Skin epidermis (tissue), 12 donors: ENCODE results near the gene ABHD17A.

Experiments
- H3K27ac ChIP-seq, 21 experiments: fragments of 200-600 bp; sonication (generic) in 11 of 21; one replicate each; pipeline ENCODE4 v1.5.0; 2020; ENCODE audit warnings: mild to moderate bottlenecking in 3 of 21, inconsistent platforms in 2 of 21, moderate library complexity in 2 of 21
- H3K4me3 ChIP-seq, 7 experiments: fragments of 200-600 bp; sonication (generic) in 2 of 7; one replicate each; pipeline ENCODE4 v1.5.0; 2020; ENCODE audit warnings: inconsistent platforms in 2 of 7, mild to moderate bottlenecking in 2 of 7, moderate library complexity in 1 of 7

ABHD17A gene

DNA sequence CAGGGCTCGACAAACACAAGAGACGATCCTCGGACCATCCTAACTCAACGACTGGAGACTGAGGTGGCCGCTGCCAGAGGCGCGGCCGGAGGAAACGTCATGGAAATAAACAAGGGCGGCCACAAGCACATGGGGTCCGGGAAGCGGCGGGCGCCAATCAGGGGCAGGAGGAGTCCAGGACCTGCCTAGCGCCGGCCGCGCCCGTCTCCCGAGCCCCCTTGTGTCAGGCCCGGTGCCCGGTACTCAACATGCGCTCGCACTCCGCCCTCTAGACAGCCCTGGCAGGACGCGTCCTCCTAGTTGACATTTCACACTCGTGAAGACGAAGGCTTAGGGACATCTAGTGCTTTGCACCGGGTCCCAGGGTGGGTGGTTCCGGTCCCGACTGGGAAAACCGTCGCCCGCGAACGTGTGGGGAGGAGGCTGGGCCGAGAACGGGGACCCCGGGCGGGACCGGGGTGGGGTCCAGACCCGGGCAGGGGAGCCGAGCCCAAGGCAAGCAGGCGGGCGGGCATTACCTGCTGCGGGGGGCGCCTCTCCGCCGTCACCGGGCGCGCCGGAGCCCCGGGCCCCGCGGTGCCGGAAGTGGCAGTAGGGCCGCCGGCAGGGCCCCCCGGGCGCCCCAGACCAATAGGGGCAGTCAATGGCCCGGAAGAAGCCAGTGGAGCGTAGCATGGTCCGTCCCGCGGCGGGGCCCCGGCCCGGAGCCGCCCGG, 37.5 kb downstream of the ABHD17A start:
- Histone ChIP-seq H3K4me3 (peak overlapping the region; percentile 81 to 100 (median 99)), H3K27ac (peak overlapping the region; percentile 96 to 100 (median 100))

DNA sequence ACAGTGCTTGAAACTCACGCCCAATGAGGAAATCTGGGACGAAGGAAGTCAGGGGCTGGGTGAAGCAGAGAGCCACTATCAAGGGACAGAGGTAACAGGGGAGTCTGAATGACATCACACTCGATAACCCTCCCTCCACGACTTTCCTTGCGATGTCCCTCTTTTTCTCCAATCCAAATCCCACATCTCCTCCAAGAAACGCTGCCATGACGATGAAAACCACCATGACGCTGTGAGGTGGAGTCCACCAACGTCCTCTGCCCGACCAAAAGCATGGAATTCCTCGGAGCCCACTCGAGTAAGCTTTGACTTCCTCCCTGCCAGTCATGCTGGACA, 38.0 kb downstream of the ABHD17A start:
- Histone ChIP-seq H3K4me3 (peak overlapping the region; percentile 81 to 100 (median 99)), H3K27ac (peak overlapping the region in 20 of 21 experiments; percentile 96 to 100 (median 100))

DNA sequence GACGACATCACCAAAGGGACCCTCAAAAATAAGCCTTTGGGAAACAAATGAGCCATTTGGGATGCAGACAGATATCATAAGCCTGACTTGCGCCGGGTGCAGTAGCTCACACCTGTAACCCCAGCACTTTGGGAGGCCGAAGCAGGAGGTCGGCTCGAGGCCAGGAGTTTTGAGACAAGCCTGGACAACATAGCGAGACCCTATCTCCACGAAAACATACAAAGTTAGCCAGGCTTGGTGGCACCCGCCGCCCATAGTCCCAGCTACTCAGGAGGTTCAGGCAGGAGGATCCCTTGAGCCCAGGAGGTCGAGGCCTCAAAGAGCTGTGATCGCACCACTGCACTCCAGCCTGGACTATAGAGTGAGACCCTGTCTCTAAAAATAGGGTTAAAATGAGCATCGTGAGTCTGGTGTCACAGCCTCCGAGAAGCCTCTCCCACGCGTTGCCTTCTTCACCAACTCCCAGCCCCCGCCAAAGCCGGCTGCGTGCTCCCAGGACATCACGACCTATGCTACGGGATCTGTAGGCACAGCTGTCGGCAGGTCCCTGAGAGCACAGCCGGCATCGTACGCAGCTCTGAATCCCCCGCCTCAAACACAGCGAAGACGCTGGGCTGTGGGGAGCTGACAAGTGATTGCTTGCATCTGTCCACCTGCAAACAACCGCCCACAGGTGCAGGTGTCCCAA, 38.6 kb downstream of the ABHD17A start:
- Histone ChIP-seq H3K27ac (peak overlapping the region in 4 of 21 experiments; percentile 96 to 100 (median 99)), H3K4me3 (peak overlapping the region in 6 of 7 experiments; percentile 81 to 100 (median 98))

DNA sequence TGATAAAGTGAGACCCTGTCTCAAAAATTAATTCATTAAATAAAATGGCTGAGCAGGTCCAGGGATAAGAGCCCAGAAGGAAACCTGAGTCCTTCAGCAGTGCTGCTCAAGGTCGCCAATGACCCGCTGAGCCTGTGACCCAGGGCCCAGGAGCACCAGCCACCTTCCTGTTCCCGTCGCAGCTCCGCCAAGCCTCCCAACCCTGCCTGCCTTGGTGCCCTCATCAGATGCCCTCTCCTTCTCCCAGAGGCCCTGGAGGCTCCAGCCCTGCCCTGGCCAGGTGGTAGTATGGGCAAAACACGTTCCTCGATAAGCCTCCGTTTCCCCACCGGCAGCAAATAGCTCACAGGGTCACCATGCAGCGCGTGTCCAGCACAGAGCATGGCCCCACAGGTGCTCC, 39.7 kb downstream of the ABHD17A start:
- H3K27ac ChIP-seq = no peak overlapping the region
- H3K4me3 ChIP-seq = no peak overlapping the region

DNA sequence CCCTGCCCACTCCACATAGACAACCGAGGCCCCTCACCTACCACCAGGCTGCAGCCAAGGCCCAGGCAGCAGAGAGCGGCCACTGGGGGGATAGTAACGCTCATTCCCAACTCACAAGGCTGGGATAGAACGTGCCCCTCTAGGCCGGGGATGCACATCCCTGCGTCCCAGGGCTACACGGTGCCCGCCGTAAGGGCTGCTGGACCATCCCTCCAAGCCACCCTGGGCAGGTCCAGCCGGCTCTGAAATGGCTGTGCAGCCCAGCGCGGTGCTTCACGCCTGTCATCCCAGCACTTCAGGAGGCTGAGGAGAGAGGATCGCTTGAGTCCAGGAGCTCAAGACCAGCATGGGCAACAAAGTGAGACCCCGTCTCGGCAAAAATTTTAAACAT, 40.2 kb downstream of the ABHD17A start:
- H3K4me3 ChIP-seq = no peak overlapping the region
- H3K27ac ChIP-seq = no peak overlapping the region

DNA sequence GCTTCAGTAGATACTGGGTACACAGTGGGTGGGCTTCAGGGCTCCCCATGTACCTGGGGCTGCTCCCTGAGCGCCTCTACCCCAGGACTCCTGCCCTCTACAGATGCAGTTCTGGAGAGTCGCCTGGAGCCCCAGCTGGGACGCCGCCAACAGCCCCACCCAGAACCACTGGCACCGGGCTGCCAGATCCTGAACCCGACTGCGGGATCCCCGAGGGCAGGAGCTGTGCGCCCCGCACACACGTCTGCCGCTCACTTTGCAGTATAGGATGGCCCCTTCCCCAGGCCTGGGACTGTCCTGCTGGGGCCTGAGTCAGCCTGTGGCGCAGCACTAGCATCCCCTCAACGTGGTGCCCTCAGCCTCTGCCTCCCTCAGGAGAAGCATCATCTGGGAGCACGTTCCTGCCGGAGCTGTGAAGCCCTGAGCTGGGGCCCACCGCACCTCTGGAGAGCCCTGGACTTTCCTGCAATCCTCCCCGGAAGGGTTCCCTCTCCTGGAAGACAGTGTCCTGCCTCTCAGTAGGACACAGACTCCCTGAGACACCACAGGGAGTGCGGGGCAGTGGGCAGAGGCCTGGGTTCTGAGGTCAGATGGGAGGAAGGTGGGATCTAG, 40.7 kb downstream of the ABHD17A start:
- H3K4me3 ChIP-seq = no peak overlapping the region
- peak overlapping the region in 7 of 21 experiments; percentile 16 to 78 (median 47) for H3K27ac ChIP-seq

DNA sequence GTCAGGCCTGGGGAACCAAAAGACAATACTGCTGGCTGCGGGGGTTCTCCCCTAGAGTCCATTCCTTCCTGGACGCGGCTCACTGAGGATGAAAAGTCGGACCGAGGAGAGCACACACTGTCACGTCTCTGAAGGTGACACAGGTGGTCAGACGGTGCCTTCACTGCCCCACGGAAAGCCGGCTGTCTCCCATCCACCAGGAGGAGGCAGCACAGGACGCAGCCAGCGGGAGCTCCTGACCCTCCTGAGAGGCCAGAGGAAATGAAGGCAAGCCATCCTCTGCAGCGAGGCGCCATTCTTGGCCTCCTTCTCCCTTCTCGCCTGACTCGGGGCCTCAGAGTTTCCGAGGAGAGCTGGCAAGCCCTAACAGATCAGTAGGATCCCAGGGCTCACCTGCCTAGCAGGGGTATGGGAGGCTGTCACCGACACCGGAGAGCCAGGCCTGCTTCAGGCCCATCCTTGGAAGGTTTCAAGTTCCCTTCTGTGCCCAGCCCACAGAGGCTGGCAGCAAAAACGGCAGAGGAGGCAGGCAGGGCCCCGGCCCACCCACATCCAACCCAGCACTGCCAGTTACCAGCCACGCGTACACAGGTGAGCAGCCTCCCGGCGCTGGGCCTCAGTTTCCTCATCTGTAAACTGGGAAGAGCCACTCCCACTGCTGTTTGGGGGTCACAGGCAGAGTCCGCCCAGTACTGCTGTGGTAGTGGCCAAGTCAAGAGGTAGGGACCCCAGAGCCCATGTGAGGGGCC, 41.5 kb downstream of the ABHD17A start:
- Histone ChIP-seq H3K4me3 (peak overlapping the region in 2 of 7 experiments; percentile 6 to 10), H3K27ac (peak overlapping the region in 12 of 21 experiments; percentile 8 to 78 (median 56))

DNA sequence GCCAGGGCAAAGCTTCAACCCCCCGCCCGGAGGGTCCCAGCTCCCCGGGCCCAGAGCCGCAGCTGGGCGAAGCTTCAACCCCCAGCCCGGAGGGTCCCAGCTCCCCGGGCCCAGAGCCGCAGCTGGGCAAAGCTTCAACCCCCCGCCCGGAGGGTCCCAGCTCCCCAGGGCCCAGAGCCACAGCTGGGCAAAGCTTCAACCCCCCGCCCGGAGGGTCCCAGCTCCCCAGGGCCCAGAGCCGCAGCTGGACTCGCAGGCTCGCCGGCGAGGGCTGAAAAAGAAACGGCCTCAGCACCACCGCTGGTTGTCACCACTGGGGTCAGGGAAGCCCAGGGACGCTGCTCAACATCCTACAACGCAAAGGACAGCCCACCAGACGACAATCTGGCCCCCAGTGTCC, 42.2 kb downstream of the ABHD17A start:
- Histone ChIP-seq H3K27ac (peak overlapping the region in 12 of 21 experiments; percentile 2 to 78 (median 52)), H3K4me3 (peak overlapping the region in 2 of 7 experiments; percentile 6 to 10)

DNA sequence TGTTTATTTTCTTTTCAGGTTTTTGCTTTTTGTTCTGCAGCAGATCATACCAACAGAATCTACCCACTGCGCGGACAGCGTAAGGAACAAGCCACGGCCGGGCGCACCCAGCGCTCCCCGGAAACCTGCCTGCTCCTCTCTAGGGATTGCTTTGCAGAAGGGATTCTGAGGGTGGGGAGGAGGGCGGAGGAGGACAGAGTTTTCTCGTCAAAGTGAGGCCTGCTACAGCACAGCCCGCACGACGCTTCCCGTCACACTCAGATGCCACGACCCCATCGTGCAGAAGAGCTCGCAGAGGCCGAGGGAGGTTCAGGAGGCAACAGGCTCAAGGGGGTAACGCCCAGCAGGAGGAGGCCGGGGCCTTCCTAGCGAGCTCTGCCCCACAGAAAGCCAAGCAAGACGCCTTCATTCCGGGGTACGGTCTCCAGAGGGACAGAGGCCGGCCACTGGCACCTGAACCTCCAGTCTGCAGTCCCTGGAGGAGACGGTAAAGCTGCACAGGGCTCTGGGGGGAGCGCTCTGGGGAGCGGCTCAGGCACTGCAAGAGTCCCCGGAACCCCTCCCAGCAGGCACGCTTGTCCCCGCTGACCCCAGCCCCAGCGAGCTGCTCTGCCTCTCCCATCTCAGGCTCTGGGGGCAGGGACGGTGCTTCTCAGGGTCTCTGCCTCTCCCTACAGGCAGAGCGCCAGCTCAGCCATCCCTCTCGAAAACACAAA, 43.9 kb downstream of the ABHD17A start:
- Histone ChIP-seq H3K4me3 (no peak overlapping the region), H3K27ac (peak overlapping the region in 11 of 21 experiments; percentile 10 to 78 (median 24))

DNA sequence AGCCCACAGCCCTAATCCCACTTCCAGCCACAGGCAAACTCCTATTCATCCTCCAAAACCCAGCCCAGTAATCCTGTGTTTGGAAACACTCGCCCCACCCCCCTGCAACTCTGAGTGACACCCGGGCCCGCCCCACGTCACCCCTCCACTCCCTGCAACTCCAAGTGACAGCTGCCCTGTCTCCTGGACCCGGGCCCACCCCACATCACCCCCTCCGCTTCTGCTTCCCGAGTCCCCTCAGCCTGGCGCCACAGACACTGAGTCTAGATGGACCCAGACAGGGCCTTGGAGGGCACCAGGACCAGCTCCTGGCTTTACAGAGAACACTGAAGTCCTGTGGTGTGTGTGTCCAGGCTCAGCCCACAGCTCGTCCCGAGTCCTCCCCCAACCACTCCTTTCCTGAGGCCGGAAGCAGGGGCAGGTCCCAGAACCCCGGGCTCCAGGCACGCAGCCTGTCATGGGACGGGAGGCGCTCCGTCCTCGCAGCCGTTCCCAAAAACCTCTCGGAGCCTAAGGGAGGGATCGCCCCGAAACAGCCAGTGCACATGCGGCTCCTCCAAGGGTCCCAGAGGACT, 44.7 kb downstream of the ABHD17A start:
- Histone ChIP-seq H3K27ac (peak overlapping the region in 7 of 21 experiments; percentile 7 to 78 (median 19)), H3K4me3 (no peak overlapping the region)

DNA sequence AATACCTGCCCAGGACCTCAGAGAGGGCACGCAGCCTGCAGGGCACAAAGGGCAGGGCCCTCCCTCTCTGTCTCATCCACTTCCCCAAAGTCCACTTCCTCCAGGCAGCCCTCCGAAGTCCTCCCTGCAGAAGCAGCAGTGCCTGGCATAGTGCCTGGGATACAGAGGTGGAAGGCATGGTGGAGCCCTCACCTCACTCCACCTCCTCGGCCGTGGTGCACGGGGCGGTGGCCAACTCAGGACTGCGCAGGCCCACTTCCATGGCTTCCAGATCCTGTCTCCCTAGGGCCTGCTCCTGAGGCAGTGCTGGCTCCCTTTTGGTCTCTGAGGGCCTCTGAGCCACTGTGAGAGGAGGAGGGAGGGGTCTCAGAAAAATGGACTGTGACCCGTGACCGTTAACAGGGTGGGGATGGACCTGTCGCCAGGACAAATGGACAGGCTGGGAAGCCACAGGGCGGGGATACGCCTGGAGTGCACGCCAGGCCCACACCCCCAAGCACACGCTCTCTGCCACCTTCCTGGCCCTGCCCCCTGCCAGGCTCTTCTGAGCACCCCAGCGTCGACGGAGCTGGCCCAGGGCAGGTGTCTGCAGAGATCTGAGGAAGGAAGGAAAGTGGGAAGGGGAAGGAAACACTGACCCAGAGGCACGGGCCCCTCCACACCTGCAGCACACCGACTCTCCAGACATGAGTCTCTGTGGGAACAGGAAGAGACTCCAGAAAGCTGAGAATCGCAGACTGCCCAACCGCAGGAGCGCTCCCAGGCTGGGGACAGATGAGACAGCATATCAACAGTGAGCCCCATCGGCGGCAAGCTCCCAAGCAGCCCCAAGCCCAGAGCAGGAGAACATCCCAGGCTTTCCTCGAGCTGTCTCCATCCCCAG, 45.4 kb downstream of the ABHD17A start:
- Histone ChIP-seq H3K27ac (peak overlapping the region in 4 of 21 experiments; percentile 7 to 78 (median 30)), H3K4me3 (no peak overlapping the region)

DNA sequence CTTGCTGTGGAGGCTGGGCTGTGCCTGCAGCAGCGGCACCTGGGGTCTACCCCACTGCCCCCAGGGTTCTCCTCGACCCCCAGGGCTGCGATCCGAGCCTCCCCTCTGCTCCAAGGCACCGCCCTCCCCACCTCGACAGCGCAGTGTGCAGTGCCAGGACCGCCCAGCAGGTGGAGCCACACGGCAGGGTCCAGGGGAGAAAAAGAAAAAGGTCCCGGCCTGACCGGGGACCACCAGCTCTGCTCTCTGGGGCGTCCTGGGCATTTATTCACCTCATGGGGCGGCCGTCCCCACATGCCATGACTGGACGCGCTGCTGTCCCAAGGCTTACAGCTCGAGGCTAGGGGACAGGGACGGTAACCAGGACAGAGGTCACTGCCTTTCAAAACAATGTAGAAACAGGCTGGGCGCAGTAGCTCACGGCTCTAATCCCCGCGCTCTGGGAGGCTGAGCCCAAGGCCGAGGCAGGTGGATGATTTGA, 47.6 kb downstream of the ABHD17A start:
- no peak overlapping the region for H3K27ac ChIP-seq
- no peak overlapping the region for H3K4me3 ChIP-seq

DNA sequence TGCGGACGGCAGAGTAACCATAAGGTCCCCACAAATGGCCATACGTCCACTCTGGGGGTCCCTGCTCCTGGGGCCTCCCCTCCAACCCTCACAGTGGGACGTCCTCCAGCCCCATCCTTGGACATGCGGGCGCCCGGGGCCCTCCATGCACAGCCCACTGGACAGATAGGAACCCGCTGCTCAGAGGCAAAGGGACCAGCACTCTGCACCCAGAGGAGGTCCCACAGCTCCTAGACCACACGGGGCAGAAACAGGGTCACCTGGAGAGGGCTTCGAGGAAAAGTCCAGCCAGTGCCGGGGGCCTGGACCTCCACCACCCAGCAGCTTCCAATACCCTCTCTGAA, 48.1 kb downstream of the ABHD17A start:
- Histone ChIP-seq H3K4me3 (no peak overlapping the region), H3K27ac (no peak overlapping the region)

DNA sequence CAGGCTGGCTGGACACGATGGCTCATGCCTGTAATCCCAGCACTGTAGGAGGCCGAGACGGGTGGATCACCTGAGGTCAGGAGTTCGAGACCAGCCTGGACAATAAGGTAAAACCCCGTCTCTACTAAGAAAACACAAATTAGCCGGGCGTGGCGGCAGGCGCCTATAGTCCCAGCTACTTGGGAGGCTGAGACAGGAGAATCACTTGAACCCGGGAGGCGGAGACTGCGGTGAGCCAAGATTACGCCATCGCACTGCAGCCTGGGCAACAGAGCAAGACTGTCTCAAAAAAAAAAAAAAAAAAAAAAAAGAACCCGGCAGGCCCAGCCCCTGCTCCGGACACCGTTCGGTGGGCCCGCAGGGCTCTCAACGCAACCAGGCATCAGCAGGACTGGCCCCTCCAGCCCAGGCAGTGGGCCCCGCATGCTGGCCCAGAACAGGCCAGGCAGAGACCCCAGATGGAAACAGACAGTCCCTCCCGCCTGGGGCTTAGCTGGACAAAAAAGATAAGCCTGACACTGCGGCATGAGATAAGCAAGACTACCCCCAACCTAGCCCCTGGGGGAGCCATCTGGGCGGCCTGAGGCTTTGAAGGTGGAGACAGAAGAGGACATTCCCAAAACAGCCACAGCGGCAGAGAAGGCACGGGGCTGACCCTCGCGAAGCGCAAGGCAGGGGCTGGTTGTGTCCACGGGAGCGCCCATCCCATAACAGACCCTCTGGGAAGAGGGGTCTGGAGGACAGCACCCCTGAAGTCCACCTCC, 48.7 kb downstream of the ABHD17A start:
- H3K4me3 ChIP-seq = no peak overlapping the region
- no peak overlapping the region for H3K27ac ChIP-seq

DNA sequence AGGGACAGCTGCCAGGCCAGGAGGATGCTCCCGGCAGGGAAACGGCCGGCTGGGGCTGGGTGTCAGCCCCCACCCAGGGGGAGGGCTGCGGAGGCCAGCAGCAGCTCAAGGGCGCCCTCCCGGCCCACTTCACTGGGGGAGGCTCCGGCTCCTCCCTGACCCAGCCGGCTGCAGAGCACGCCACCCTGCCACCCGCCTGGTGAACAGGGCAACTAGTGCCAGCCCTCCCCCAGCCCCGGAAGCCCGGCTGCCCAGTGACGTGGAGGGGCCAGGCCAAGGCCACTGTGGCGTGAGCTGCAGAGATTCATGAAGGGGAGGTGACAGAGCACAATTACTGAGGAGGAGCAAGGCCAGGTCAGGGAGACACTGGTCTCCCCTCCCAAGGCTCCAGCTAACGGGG, 51.8 kb downstream of the ABHD17A start:
- Histone ChIP-seq H3K27ac (no peak overlapping the region), H3K4me3 (no peak overlapping the region)

DNA sequence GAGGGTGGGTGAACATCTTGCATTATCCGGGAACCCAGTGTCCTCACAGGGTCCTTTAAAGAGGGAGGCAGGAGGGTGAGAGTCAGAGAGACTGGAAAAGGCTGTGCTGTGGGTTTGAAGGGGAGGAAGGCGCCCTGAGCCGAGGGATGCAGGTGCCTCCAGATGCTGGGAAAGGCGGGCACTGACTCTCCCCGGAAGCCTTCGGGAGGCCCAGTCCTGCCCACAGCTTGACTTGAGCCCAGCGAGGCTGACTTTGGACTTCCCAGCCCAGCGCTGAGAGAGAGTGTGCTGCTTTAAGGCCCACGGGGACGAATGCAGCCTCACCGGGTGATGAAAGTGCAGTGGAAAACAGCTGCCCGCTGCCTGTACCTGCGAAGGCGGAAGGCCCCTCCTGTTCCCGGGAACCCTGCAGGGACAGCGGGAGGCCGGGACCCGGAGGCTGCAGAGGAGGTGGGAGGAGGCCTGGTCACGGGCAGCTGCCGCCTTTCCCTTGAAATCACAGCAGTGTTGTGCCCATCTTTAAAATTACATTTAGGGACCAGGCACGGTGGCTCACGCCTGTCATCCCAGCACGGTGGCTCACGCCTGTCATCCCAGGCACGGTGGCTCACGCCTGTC, 53.1 kb downstream of the ABHD17A start:
- no peak overlapping the region for H3K4me3 ChIP-seq

DNA sequence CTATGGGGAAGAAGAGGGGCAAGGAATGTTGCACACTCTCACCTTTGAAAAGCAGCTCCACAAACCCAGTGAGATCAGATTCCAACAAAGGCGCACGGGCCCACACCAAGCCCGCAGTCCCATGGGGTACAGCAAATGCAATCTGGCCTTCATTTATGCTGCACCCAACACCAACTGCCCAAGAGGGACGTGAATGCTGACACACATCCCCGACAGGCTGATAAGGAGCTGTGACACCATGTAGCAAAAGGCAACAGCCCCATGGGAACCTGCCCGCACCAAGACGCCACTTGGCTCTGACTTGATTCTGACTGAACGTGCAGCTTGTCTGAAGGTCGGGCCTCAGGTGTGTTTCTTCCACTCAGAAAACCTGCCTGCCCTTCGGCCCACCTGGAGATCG, 54.3 kb downstream of the ABHD17A start:
- Histone ChIP-seq H3K27ac (no peak overlapping the region), H3K4me3 (no peak overlapping the region)

More for the DNA sequence above, 53.1 kb downstream of the ABHD17A start:
- no peak overlapping the region for H3K27ac ChIP-seq
